IPS-18c (cell line): ENCODE results near the gene ZC3H18.
"Not testable (repeated sequence)": the region's sequence is repeated elsewhere in the genome, so short reads cannot be mapped to it uniquely, and the experiment has no call there.

Experiments
- H3K4me3 ChIP-seq: 2 replicates; pipeline ENCODE4 v1.7.0; 2013; ENCODE audit warnings: low read depth, mild to moderate bottlenecking, low read length, moderate library complexity; ENCODE audit not compliant: insufficient read depth
- H3K9me3 ChIP-seq: one replicate; pipeline ENCODE4 v1.6.1; 2013; ENCODE audit warnings: mild to moderate bottlenecking, low read length, moderate library complexity; ENCODE audit not compliant: control insufficient read depth, insufficient read depth

ZC3H18 gene

GRCh38 chr16:88662222-88662842, 92.1 kb downstream of the ZC3H18 start:
- H3K4me3 ChIP-seq: peak overlapping the region; percentile 99
- H3K9me3 ChIP-seq: no peaks in the 10 kb centered on the region

GRCh38 chr16:88662843-88663606, 92.8 kb downstream of the ZC3H18 start, which contains the start of gene MVD:
Gene MVD, minus strand, starts transcription at chr16:88663091. Its CDS starts 11 bp downstream, at chr16:88663080.
- Histone ChIP-seq H3K4me3 (peak within 1 kb of the TSS; percentile 99), H3K9me3 (no peaks in the 10 kb centered on the region)

GRCh38 chr16:88665148-88665547, 94.9 kb downstream of the ZC3H18 start:
- Histone ChIP-seq H3K9me3 (no peaks in the 10 kb centered on the region), H3K4me3 (no peak overlapping the region)

GRCh38 chr16:88665570-88665969, 95.4 kb downstream of the ZC3H18 start:
- Histone ChIP-seq H3K4me3 (no peak overlapping the region), H3K9me3 (no peaks in the 10 kb centered on the region)

- no peak overlapping the region for H3K4me3 ChIP-seq
- H3K9me3 ChIP-seq: no peaks in the 10 kb centered on the region
Measured at GRCh38 chr16:88667461-88667860, 97.3 kb downstream of the ZC3H18 start.

- H3K4me3 ChIP-seq, H3K9me3 ChIP-seq: not testable (repeated sequence)
Measured at GRCh38 chr16:88669493-88669892, 99.3 kb downstream of the ZC3H18 start.

- H3K9me3 ChIP-seq: no peaks in the 10 kb centered on the region
- no peak overlapping the region for H3K4me3 ChIP-seq
Measured at GRCh38 chr16:88669980-88670379, 99.8 kb downstream of the ZC3H18 start.

- H3K4me3 ChIP-seq: no peak overlapping the region
- H3K9me3 ChIP-seq: no peaks in the 10 kb centered on the region
Measured at GRCh38 chr16:88671806-88672205, 101.6 kb downstream of the ZC3H18 start.

- Histone ChIP-seq H3K9me3 (no peaks in the 10 kb centered on the region), H3K4me3 (no peak overlapping the region)
Measured at GRCh38 chr16:88672776-88673175, 102.6 kb downstream of the ZC3H18 start.

GRCh38 chr16:88673716-88674379, 103.6 kb downstream of the ZC3H18 start:
- H3K4me3 ChIP-seq: no peak overlapping the region
- H3K9me3 ChIP-seq: no peaks in the 10 kb centered on the region

- Histone ChIP-seq H3K4me3 (no peak overlapping the region), H3K9me3 (no peaks in the 10 kb centered on the region)
Measured at GRCh38 chr16:88676502-88677242, 106.5 kb downstream of the ZC3H18 start.

GRCh38 chr16:88677721-88678120, 107.5 kb downstream of the ZC3H18 start:
- H3K4me3 ChIP-seq: no peak overlapping the region
- H3K9me3 ChIP-seq: no peaks in the 10 kb centered on the region

- no peaks in the 10 kb centered on the region for H3K9me3 ChIP-seq
- H3K4me3 ChIP-seq: no peak overlapping the region
Measured at GRCh38 chr16:88678224-88678979, 108.2 kb downstream of the ZC3H18 start.

- Histone ChIP-seq H3K9me3 (peaks cover 4% of the 10 kb centered on the region), H3K4me3 (no peak overlapping the region)
Measured at GRCh38 chr16:88680554-88681083, 110.4 kb downstream of the ZC3H18 start.

GRCh38 chr16:88681084-88681680, 111.0 kb downstream of the ZC3H18 start:
- Histone ChIP-seq H3K9me3 (peaks cover 4% of the 10 kb centered on the region), H3K4me3 (no peak overlapping the region)
